K562 (cell line): ENCODE measurements around the gene HEBP2. TPM values are rescaled to one million over a fixed set of nuclear protein-coding genes. Genes with fewer than 3 reads are reported as not detected.

Source experiments
- CBFA2T3 ChIP-seq: fragments of 450-650 bp; IDR thresholded peaks from 2 replicates; pipeline ENCODE4 v1.6.1; 2017
- CUX1 ChIP-seq: fragments of 200-800 bp; sonication (Bioruptor generic); IDR thresholded peaks from 2 replicates; pipeline ENCODE4 v1.6.1; 2016; ENCODE audit warnings: missing genetic modification characterization, missing compliant biosample characterization
- FOXA3 ChIP-seq, 2 experiments: fragments of 450-650 bp in 1 of 2; sonication (generic) in 1 of 2; formaldehyde crosslinking; IDR thresholded peaks in 1 of 2; conservative IDR thresholded peaks in 1 of 2; 2 replicates each; pipeline versions ENCODE4 v1.4.0 to v1.8.0; 2020 to 2022; ENCODE audit warnings: mild to moderate bottlenecking in 2 of 2, missing genetic modification reagents in 1 of 2
- GABPB1 ChIP-seq: sonication (generic); formaldehyde crosslinking; IDR thresholded peaks from 2 replicates; pipeline ENCODE4 v1.8.0; 2022; ENCODE audit warnings: mild to moderate bottlenecking, missing genetic modification reagents
- HMG20B ChIP-seq: fragments of 250-450 bp; sonication (Bioruptor Pico); IDR thresholded peaks from 2 replicates; pipeline ENCODE4 v1.5.0; 2021; ENCODE audit warnings: mild to moderate bottlenecking
- KDM1A ChIP-seq, 2 experiments: fragments of 450-650 bp; IDR thresholded peaks; 2 replicates each; pipeline ENCODE4 v1.6.1; 2016; ENCODE audit warnings: mild to moderate bottlenecking in 2 of 2
- MEIS2 ChIP-seq: fragments of 450-650 bp; IDR thresholded peaks from 2 replicates; pipeline ENCODE4 v1.6.1; 2014; ENCODE audit warnings: mild to moderate bottlenecking; ENCODE audit not compliant: partially characterized antibody
- POU5F1 ChIP-seq: fragments of 150-350 bp; IDR thresholded peaks from 2 replicates; pipeline ENCODE4 v1.6.1; 2014; ENCODE audit warnings: borderline replicate concordance, low read length, low read depth, mild to moderate bottlenecking; ENCODE audit not compliant: partially characterized antibody
- SMARCA5 ChIP-seq: fragments of 450-650 bp; IDR thresholded peaks from 2 replicates; pipeline ENCODE4 v1.6.1; 2016
- TAL1 ChIP-seq: fragments of 450-650 bp; IDR thresholded peaks from 2 replicates; pipeline ENCODE4 v1.6.1; 2016; ENCODE audit warnings: mild to moderate bottlenecking
- TCF15 ChIP-seq: fragments of 250-450 bp; sonication (Bioruptor Pico); IDR thresholded peaks from 2 replicates; pipeline ENCODE4 v1.8.0; 2022; ENCODE audit warnings: moderate library complexity, mild to moderate bottlenecking, inconsistent platforms
- THAP7 ChIP-seq: fragments of 250-450 bp; sonication (Bioruptor Pico); IDR thresholded peaks from 2 replicates; pipeline ENCODE4 v1.5.0; 2021
- VEZF1 ChIP-seq: fragments of 200-800 bp; sonication (Bioruptor generic); IDR thresholded peaks from 2 replicates; pipeline ENCODE4 v1.6.1; 2017; ENCODE audit warnings: missing genetic modification characterization, missing compliant biosample characterization
- XRCC4 ChIP-seq: IDR thresholded peaks from one replicate; pipeline ENCODE4 v1.6.1; 2011; ENCODE audit not compliant: insufficient read depth, insufficient read length; ENCODE audit errors: extremely low read depth
- ZBTB49 ChIP-seq: sonication (generic); formaldehyde crosslinking; IDR thresholded peaks from 2 replicates; pipeline ENCODE4 v1.8.0; 2022; ENCODE audit warnings: missing genetic modification reagents, mild to moderate bottlenecking, borderline replicate concordance
- ZNF398 ChIP-seq: fragments of 250-450 bp; sonication (Bioruptor Pico); IDR thresholded peaks from 2 replicates; pipeline ENCODE4 v1.8.0; 2021; ENCODE audit warnings: moderate library complexity, mild to moderate bottlenecking, inconsistent platforms
- ZNF707 ChIP-seq: fragments of 250-450 bp; sonication (Bioruptor Pico); conservative IDR thresholded peaks from 2 replicates; pipeline ENCODE4 v1.8.0; 2022; ENCODE audit warnings: inconsistent platforms, mild to moderate bottlenecking, moderate library complexity
- polyA plus RNA-seq, 8 experiments: library from polyadenylated mRNA; depleted of rRNA in 4 of 8; stranded (reverse) in 5 of 8; unstranded in 3 of 8; fragments of >200 nt; fragmentation: Nextera tagmentation in 2 of 8; fragmentation: Illumina TruSeq in 1 of 8; extraction: Ambion mirVana in 2 of 8; extraction: Trizol in 1 of 8; gene quantifications; 2 replicates each; pipeline versions ENCODE4 v1.2.1 to v1.2.3, GENCODE V29; 2011 to 2014; ENCODE audit warnings: inconsistent platforms in 1 of 8, missing spikeins in 1 of 8
- total RNA-seq, 7 experiments: library from RNA; depleted of rRNA in 6 of 7; stranded (reverse); fragments of >200 nt in 6 of 7; fragmentation: Illumina TruSeq in 2 of 7; extraction: Trizol in 2 of 7; gene quantifications; 2 replicates each; pipeline versions ENCODE4 v1.2.1 to v1.2.3, GENCODE V29; 2011 to 2021; ENCODE audit warnings: low replicate concordance in 1 of 7

HEBP2 gene
- total and polyA plus RNA-seq, 9 of the 15 experiments (the other 6 are each of a cell fraction or from before 2014, with no cell fraction given), result 8.5 to 63.7 (median 36.9) TPM

GRCh38 chr6:138371720-138372119, 32.3 kb upstream of the HEBP2 start (continued):
- TF ChIP-seq CBFA2T3 (peak; percentile 82), POU5F1 (no peak), XRCC4 (no peak), TCF15 (CRISPR knock-in tag) (no peak), VEZF1 (CRISPR knock-in tag) (no peak), THAP7 (CRISPR knock-in tag) (no peak), GABPB1 (CRISPR knock-in tag) (no peak), TAL1 (peak; percentile 64), ZBTB49 (CRISPR knock-in tag) (no peak), MEIS2 (peak; percentile 38), KDM1A (IDR thresholded peaks at IDR 0.05) (peak; percentile 55 to 59; a peak in 2 of 4 replicates), SMARCA5 (no peak), FOXA3 (CRISPR knock-in tag; conservative IDR thresholded peaks at IDR 0.05 in 1 of 2, IDR thresholded peaks at IDR 0.05 in 1 of 2) (no peak), ZNF398 (no peak), HMG20B (CRISPR knock-in tag) (no peak), ZNF707 (CRISPR knock-in tag) (no peak), CUX1 (CRISPR knock-in tag) (no peak)
